ENCODE results near the gene SDF4. TPM values are rescaled to one million over a fixed set of nuclear protein-coding genes. Genes with fewer than 3 reads are reported as not detected.
A peak's percentile ranks its signal among the peaks of the same experiment; 100 is the strongest.

Gene SDF4
- total RNA-seq, 2 experiments from 2014 or later = 81.5 to 87.5 TPM

- intact Hi-C loops (cut with micrococcal nuclease) = loop anchor here (10.0 kb wide), 1 partner anchor 61 kb away; no protein-coding TSS in a partner anchor
- H3K27ac Mint-ChIP-seq = peak overlapping the region; percentile 57
- peaks cover 10% of the 10 kb centered on the region for H3K36me3 Mint-ChIP-seq (ENCODE audit: low read depth)
- no peaks in the 10 kb centered on the region for H3K9me3 Mint-ChIP-seq
- peaks cover 29% of the 10 kb centered on the region for H3K4me1 Mint-ChIP-seq (ENCODE audit: low read depth)
- DNase-seq = peak; percentile 21
- H3K4me3 Mint-ChIP-seq = peak overlapping the region; percentile 79
- POLR2A ChIA-PET = interaction anchor here (0.5 to 3.7 kb wide), 8 partner anchors 10 to 173 kb away, joined by 3 to 18 read pairs (median 3); partner anchors contain the start of gene TNFRSF4
- CTCF ChIA-PET = interaction anchor here (1.4 to 3.7 kb wide), 2 partner anchors 45 to 84 kb away, joined by 3 to 20 read pairs; no protein-coding TSS in a partner anchor
- no peaks in the 10 kb centered on the region for H3K27me3 Mint-ChIP-seq
- TF ChIP-seq CTCF (IDR thresholded peaks at IDR 0.05) = no peak
- no peak for ATAC-seq
These were observed 25.9 kb downstream of the SDF4 start for GRCh38 chr1:1205769-1206375.

GRCh38 chr1:1204998-1205768 lies 26.6 kb downstream of the SDF4 start:
- TF ChIP-seq CTCF (IDR thresholded peaks at IDR 0.05) = no peak
- Mint-ChIP-seq H3K9me3 (no peaks in the 10 kb centered on the region), H3K4me3 (peak overlapping the region; percentile 79), H3K36me3 (ENCODE audit: low read depth) (peaks cover 6% of the 10 kb centered on the region), H3K27ac (peak overlapping the region; percentile 57), H3K27me3 (no peaks in the 10 kb centered on the region), H3K4me1 (ENCODE audit: low read depth) (peaks cover 30% of the 10 kb centered on the region)
- ATAC-seq (no peak), DNase-seq (peak; percentile 37)
- CTCF ChIA-PET = interaction anchor here (1.4 to 3.7 kb wide), 2 partner anchors 45 to 83 kb away, joined by 3 to 20 read pairs; no protein-coding TSS in a partner anchor
- intact Hi-C loops (cut with micrococcal nuclease) = loop anchor here (10.0 kb wide), 1 partner anchor 60 kb away; no protein-coding TSS in a partner anchor
- POLR2A ChIA-PET = interaction anchor here (0.7 to 3.7 kb wide), 9 partner anchors 8 to 172 kb away, joined by 3 to 18 read pairs (median 3); partner anchors contain the start of gene TNFRSF4

- H3K4me3 Mint-ChIP-seq = peak overlapping the region; percentile 79
- ChIA-PET CTCF (no interaction called here), POLR2A (interaction anchor here (0.7 to 3.7 kb wide), 5 partner anchors 8 to 171 kb away, joined by 3 to 18 read pairs (median 3); partner anchors contain the start of gene TNFRSF4)
- H3K27me3 Mint-ChIP-seq = no peaks in the 10 kb centered on the region
- peaks cover 29% of the 10 kb centered on the region for H3K4me1 Mint-ChIP-seq (ENCODE audit: low read depth)
- intact Hi-C loops (cut with micrococcal nuclease) = loop anchor here (10.0 kb wide), 1 partner anchor 60 kb away; no protein-coding TSS in a partner anchor
- no peak for TF ChIP-seq CTCF (IDR thresholded peaks at IDR 0.05)
- no peak for DNase-seq
- H3K9me3 Mint-ChIP-seq = no peaks in the 10 kb centered on the region
- no peak for ATAC-seq
- H3K36me3 Mint-ChIP-seq (ENCODE audit: low read depth) = peaks cover 4% of the 10 kb centered on the region
- no peak overlapping the region for H3K27ac Mint-ChIP-seq
These were observed 27.3 kb downstream of the SDF4 start for GRCh38 chr1:1204425-1204920.

- Mint-ChIP-seq H3K27me3 (no peaks in the 10 kb centered on the region), H3K9me3 (no peaks in the 10 kb centered on the region), H3K36me3 (ENCODE audit: low read depth) (peaks cover 2% of the 10 kb centered on the region), H3K4me1 (ENCODE audit: low read depth) (peaks cover 25% of the 10 kb centered on the region), H3K27ac (no peak overlapping the region), H3K4me3 (peak overlapping the region; percentile 79)
- ChIA-PET CTCF (no interaction called here), POLR2A (interaction anchor here (2.1 kb wide), 1 partner anchor 8 kb away, joined by 6 read pairs; no protein-coding TSS in a partner anchor)
- TF ChIP-seq CTCF (IDR thresholded peaks at IDR 0.05) = no peak
- DNase-seq (no peak), ATAC-seq (no peak)
- intact Hi-C loops (cut with micrococcal nuclease) = loop anchor here (10.0 kb wide), 1 partner anchor 59 kb away; no protein-coding TSS in a partner anchor
These were observed 28.0 kb downstream of the SDF4 start for GRCh38 chr1:1203561-1204424.

Measured in activated CD8-positive, alpha-beta T cell treated with anti-CD3 and anti-CD28 coated beads for 36 hours (primary cell).